ENCODE measurements around the gene ADGRG3. TPM values are rescaled to one million over a fixed set of nuclear protein-coding genes. Genes with fewer than 3 reads are reported as not detected.
"Not testable (repeated sequence)": the region's sequence is repeated elsewhere in the genome, so short reads cannot be mapped to it uniquely, and the experiment has no call there.

The ADGRG3 gene
- total and polyA plus RNA-seq, 11 donors, result 0.12 to 1.4 (median 0.53) TPM

DNA sequence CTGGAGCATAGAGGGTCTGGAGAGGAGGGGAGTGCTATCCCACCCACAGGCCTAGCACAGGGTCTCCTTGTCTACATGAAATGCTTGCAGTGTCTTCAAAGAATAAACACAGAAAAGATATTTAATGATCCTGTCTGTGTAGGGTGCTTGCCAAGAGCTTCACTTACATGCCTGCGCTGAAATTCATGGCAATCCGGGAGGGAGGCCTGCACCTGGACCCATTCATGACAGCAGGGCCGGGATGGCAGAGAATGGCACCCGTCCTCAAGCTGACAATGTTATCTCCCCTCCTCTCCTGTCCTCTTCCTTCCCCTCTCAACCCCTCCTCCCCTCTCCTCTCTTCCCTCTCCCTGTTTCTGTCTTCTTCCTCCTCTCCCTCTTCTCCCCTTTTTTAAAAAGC, 2.1 kb downstream of the ADGRG3 start:
- 45 to 64% (median 60%) methylated on average over 4 of the region's 4 CpGs for WGBS, 4 donors
- Histone ChIP-seq H3K27me3 (peaks cover 0 to 4% (median 0%) of the 10 kb centered on the region in 9 donors), H3K36me3 (no peaks in the 10 kb centered on the region), H3K4me1 (peaks cover 0 to 17% (median 0%) of the 10 kb centered on the region in 12 donors), H3K4me3 (no peak overlapping the region), H3K9me3 (no peaks in the 10 kb centered on the region), H3K27ac (no peak overlapping the region)
- DNase-seq, result peak in 1 of 5 donors; percentile 7
- no peak for ATAC-seq
- TF ChIP-seq POLR2A (IDR thresholded peaks at IDR 0.05), result no peak
- TF ChIP-seq, protein P1, sequence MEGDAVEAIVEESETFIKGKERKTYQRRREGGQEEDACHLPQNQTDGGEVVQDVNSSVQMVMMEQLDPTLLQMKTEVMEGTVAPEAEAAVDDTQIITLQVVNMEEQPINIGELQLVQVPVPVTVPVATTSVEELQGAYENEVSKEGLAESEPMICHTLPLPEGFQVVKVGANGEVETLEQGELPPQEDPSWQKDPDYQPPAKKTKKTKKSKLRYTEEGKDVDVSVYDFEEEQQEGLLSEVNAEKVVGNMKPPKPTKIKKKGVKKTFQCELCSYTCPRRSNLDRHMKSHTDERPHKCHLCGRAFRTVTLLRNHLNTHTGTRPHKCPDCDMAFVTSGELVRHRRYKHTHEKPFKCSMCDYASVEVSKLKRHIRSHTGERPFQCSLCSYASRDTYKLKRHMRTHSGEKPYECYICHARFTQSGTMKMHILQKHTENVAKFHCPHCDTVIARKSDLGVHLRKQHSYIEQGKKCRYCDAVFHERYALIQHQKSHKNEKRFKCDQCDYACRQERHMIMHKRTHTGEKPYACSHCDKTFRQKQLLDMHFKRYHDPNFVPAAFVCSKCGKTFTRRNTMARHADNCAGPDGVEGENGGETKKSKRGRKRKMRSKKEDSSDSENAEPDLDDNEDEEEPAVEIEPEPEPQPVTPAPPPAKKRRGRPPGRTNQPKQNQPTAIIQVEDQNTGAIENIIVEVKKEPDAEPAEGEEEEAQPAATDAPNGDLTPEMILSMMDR (IDR thresholded peaks at IDR 0.05), result no peak
- intact Hi-C loops (cut with DNase I), result loop anchor here in 2 of 10 donors (5.0 kb wide), 2 partner anchors 47 to 52 kb away; no protein-coding TSS in a partner anchor

DNA sequence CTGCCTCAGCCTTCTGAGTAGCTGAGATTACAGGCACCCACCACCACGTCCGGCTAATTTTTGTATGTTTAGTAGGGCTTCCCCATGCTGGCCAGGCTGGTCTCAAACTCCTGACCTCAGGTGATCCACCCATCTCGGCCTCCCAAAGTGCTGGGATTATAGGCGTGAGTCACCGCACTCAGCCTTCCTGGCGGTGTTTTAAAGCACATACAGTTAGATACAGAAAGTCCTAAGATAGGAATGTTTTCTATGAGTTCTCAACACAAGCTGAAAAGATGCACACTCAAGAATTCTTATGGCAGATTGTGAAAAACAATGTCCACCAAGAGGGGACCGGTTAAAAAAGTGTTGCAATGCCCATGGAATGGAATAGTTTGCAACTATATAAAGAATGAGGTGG, 3.3 kb downstream of the ADGRG3 start:
- 78 to 87% (median 84%) methylated on average over 7 of the region's 7 CpGs for WGBS, 4 donors
- not testable (repeated sequence) for H3K36me3 ChIP-seq, H3K9me3 ChIP-seq, H3K4me3 ChIP-seq, DNase-seq, H3K27me3 ChIP-seq, ATAC-seq, H3K27ac ChIP-seq
- peaks cover 0 to 30% (median 0%) of the 10 kb centered on the region in 12 donors for H3K4me1 ChIP-seq
- intact Hi-C loops (cut with DNase I), result loop anchor here in 2 of 10 donors (5.0 kb wide), 2 partner anchors 46 to 51 kb away; no protein-coding TSS in a partner anchor

DNA sequence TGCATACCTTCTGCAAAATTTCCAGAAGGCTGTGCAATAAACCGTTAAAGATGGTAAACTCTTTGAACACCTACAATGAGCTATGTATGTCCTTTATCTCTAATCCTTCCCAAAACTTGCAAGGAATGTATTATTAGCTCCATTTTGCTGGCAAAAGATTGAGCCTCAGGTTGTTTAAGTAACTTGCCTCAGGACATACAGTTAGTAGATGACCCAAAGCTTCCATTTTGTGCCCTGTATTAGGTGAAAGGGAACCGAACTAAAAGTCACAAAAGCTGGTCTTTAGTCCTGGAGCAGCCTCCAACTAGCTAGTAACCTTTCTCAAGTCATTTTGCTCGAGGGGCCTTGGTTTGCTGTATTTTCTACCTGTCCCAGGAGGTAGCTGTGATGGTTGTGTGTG, 4.3 kb downstream of the ADGRG3 start:
- DNase-seq, result no peak
- no peak overlapping the region for H3K4me3 ChIP-seq
- ATAC-seq, result no peak

DNA sequence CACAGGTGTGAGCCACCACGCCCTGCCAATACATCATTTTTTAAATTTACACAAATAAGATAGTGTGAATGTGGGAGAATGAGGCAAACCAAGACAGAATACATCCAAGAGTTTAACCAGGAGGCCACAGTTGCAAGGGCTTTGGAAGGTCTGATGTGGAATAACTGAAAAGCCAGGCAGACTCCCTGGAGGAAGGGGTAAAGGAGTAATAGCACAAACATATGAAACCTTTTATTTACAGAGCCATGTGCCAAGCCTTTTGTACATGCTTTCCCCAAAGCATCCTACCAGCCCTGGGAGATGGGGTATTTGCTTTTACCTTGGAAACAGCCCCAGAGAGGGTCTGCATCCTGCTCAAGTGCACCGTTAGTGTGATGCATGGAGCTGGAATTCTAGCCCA, 4.7 kb downstream of the ADGRG3 start:
- ATAC-seq (no peak), DNase-seq (no peak)
- Histone ChIP-seq H3K9me3 (no peaks in the 10 kb centered on the region), H3K4me3 (no peak overlapping the region), H3K36me3 (no peaks in the 10 kb centered on the region), H3K27ac (no peak overlapping the region), H3K27me3 (peaks cover 0 to 4% (median 0%) of the 10 kb centered on the region in 9 donors), H3K4me1 (peaks cover 0 to 17% (median 1%) of the 10 kb centered on the region in 12 donors)
- intact Hi-C loops (cut with DNase I), result loop anchor here in 2 of 10 donors (5.0 kb wide), 2 partner anchors 44 to 49 kb away; no protein-coding TSS in a partner anchor
- TF ChIP-seq POLR2A (IDR thresholded peaks at IDR 0.05), result no peak
- TF ChIP-seq, protein P1 (IDR thresholded peaks at IDR 0.05), result no peak
- 90 to 95% (median 93%) methylated on average over 2 of the region's 2 CpGs for WGBS, 4 donors

More for the DNA sequence above, 4.3 kb downstream of the ADGRG3 start:
- TF ChIP-seq POLR2A (IDR thresholded peaks at IDR 0.05), result no peak
- TF ChIP-seq, protein P1 (IDR thresholded peaks at IDR 0.05), result no peak
- intact Hi-C loops (cut with DNase I), result loop anchor here in 2 of 10 donors (5.0 kb wide), 2 partner anchors 45 to 50 kb away; no protein-coding TSS in a partner anchor
- WGBS, 4 donors, result 67 to 78% (median 77%) methylated on average over 3 of the region's 3 CpGs
- peaks cover 0 to 4% (median 0%) of the 10 kb centered on the region in 9 donors for H3K27me3 ChIP-seq
- H3K36me3 ChIP-seq, result no peaks in the 10 kb centered on the region
- no peak overlapping the region for H3K27ac ChIP-seq
- no peaks in the 10 kb centered on the region for H3K9me3 ChIP-seq
- peaks cover 0 to 21% (median 0%) of the 10 kb centered on the region in 12 donors for H3K4me1 ChIP-seq
